Ascending aorta (tissue), 2 donors: ENCODE measurements around the gene EMILIN2. TPM values are rescaled to one million over a fixed set of nuclear protein-coding genes. Genes with fewer than 3 reads are reported as not detected.

Experiments
- DNase-seq, 2 donors: peaks; one replicate each; pipeline ENCODE4 v3.0.0-alpha.2; 2019; ENCODE audit warnings: low spot score in 2 of 2
- H3K27ac ChIP-seq, 2 donors: fragments of 200-600 bp; sonication (generic); one replicate each; pipeline ENCODE4 v1.5.1; 2016 to 2017; ENCODE audit warnings: mild to moderate bottlenecking in 1 of 2
- H3K27me3 ChIP-seq: fragments of 200-600 bp; sonication (generic); one replicate; pipeline ENCODE4 v1.5.1; 2017
- H3K36me3 ChIP-seq, 2 donors: fragments of 200-600 bp; sonication (generic); one replicate each; pipeline ENCODE4 v1.5.1; 2016
- H3K4me1 ChIP-seq, 2 donors: fragments of 200-600 bp; sonication (generic); one replicate each; pipeline ENCODE4 v1.5.1; 2016 to 2017; ENCODE audit warnings: mild to moderate bottlenecking in 1 of 2
- H3K4me3 ChIP-seq, 2 donors: fragments of 200-600 bp; sonication (generic); one replicate each; pipeline ENCODE4 v1.5.1; 2016 to 2017; ENCODE audit warnings: mild to moderate bottlenecking in 1 of 2
- H3K9me3 ChIP-seq, 2 donors: fragments of 200-600 bp; sonication (generic); one replicate each; pipeline ENCODE4 v1.5.1; 2016
- intact Hi-C: fragments of 100-400 bp; cut with DNase I; formaldehyde crosslinking; loops from one replicate; pipeline ENCODE4 v1.15.1; 2023
- total RNA-seq: library from RNA; depleted of rRNA; stranded (reverse); fragments of >200 nt; gene quantifications from one replicate; pipeline ENCODE4 v1.1.0, GENCODE V29; 2016
- TF ChIP-seq, protein P1 (sequence below), 3 experiments: fragments of 200-600 bp in 2 of 3; fragments of 450-650 bp in 1 of 3; sonication (generic) in 2 of 3; IDR thresholded peaks; one replicate each; pipeline ENCODE4 v1.5.1; 2016 to 2019; ENCODE audit warnings: antibody characterized with exemption in 3 of 3, mild to moderate bottlenecking in 1 of 3, moderate library complexity in 1 of 3

EMILIN2 gene
- total RNA-seq, 1 donor from 2014 or later: 22.4 TPM

DNA sequence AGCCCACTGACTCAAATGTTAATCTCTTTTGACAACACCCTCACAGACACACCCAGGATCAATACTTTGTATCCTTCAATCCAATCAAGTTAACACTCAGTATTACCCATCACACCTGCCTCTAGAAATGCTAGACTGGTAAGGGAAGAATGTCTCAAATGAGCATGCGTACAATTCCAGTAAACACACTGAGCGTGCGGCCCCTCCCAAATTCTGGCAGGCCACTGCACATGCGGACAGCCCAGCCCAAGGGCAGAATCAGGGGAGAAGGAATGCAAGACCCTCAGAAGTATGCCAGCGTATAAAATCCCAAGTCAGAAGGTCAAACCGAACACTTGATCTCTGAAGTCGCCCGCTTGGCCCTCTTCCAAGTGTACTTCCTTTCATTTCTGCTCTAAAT is 7.6 kb upstream of the EMILIN2 start:
- no peaks in the 10 kb centered on the region for H3K36me3 ChIP-seq
- intact Hi-C loops: no loop called here
- DNase-seq: no peak
- no peaks in the 10 kb centered on the region for H3K9me3 ChIP-seq
- no peak overlapping the region for H3K4me3 ChIP-seq
- no peaks in the 10 kb centered on the region for H3K4me1 ChIP-seq
- TF ChIP-seq, protein P1, sequence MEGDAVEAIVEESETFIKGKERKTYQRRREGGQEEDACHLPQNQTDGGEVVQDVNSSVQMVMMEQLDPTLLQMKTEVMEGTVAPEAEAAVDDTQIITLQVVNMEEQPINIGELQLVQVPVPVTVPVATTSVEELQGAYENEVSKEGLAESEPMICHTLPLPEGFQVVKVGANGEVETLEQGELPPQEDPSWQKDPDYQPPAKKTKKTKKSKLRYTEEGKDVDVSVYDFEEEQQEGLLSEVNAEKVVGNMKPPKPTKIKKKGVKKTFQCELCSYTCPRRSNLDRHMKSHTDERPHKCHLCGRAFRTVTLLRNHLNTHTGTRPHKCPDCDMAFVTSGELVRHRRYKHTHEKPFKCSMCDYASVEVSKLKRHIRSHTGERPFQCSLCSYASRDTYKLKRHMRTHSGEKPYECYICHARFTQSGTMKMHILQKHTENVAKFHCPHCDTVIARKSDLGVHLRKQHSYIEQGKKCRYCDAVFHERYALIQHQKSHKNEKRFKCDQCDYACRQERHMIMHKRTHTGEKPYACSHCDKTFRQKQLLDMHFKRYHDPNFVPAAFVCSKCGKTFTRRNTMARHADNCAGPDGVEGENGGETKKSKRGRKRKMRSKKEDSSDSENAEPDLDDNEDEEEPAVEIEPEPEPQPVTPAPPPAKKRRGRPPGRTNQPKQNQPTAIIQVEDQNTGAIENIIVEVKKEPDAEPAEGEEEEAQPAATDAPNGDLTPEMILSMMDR (IDR thresholded peaks at IDR 0.05): no peak
- no peak overlapping the region for H3K27ac ChIP-seq
- H3K27me3 ChIP-seq: no peaks in the 10 kb centered on the region

DNA sequence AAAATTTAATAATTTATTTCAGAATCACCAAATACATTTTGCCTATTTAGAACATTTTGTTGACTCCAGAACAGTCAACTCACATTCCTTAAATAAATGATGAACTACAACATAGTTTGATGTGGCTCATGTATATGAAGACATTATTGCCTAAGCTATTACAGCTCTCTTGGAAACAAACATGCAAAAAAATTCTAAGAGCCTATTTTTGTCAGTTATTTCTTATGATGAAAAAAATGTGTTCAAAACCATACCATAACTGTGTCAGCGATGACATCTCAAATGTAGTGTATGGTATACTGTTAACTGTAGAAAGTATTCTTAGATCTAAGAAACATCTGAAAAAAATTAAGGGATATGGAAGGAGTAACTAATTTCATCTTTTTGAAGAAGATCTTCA is 6.3 kb upstream of the EMILIN2 start:
- intact Hi-C loops: no loop called here
- DNase-seq: no peak
- Histone ChIP-seq H3K27me3 (no peaks in the 10 kb centered on the region), H3K36me3 (no peaks in the 10 kb centered on the region), H3K4me3 (no peak overlapping the region), H3K9me3 (no peaks in the 10 kb centered on the region), H3K4me1 (no peaks in the 10 kb centered on the region), H3K27ac (no peak overlapping the region)
- TF ChIP-seq, protein P1 (IDR thresholded peaks at IDR 0.05): no peak

DNA sequence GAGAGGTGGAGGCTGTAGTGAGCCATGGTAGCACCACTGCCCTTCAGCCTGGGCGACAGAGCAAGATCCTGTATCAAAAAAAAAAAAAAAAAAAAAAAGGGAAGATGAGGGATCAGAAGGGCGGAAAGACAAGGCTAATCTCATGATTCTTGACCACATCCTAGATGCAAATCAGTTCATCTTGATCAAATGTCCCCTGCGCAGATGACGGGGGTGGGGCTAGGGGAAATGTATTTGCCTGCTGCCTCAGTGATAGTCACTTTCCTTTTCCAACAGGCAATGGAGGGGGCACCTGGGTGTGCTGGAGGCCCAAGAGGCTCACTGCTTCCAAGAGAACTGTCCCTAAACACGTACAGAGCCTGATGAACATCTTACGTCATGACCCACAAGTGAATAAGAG is 3.7 kb upstream of the EMILIN2 start:
- H3K36me3 ChIP-seq: no peaks in the 10 kb centered on the region
- H3K27ac ChIP-seq: no peak overlapping the region
- no peak overlapping the region for H3K4me3 ChIP-seq
- H3K27me3 ChIP-seq: no peaks in the 10 kb centered on the region
- H3K9me3 ChIP-seq: no peaks in the 10 kb centered on the region
- TF ChIP-seq, protein P1 (IDR thresholded peaks at IDR 0.05): no peak
- no peak for DNase-seq
- intact Hi-C loops: no loop called here
- peaks cover 4 to 5% of the 10 kb centered on the region in 2 donors for H3K4me1 ChIP-seq

DNA sequence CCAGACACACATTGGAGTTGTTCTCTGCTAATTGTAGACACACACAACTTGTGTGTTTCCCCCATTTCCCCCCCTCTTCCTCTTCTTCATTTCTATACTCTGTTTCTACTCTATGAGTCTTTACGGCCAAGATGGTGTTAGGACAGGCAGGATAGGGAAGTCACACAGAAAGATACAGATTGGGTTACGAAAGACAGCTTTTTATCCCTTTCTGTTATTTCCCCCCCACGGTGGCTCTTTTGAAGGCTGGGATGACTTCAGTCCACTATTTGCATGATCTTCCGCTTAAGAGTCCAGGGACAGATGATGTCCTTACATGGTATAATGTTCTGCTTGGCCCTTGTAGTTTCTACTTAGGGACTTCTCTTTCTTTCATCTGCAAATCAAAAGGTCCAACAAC is 1.6 kb upstream of the EMILIN2 start:
- H3K4me3 ChIP-seq: no peak overlapping the region
- intact Hi-C loops: no loop called here
- no peak for DNase-seq

DNA sequence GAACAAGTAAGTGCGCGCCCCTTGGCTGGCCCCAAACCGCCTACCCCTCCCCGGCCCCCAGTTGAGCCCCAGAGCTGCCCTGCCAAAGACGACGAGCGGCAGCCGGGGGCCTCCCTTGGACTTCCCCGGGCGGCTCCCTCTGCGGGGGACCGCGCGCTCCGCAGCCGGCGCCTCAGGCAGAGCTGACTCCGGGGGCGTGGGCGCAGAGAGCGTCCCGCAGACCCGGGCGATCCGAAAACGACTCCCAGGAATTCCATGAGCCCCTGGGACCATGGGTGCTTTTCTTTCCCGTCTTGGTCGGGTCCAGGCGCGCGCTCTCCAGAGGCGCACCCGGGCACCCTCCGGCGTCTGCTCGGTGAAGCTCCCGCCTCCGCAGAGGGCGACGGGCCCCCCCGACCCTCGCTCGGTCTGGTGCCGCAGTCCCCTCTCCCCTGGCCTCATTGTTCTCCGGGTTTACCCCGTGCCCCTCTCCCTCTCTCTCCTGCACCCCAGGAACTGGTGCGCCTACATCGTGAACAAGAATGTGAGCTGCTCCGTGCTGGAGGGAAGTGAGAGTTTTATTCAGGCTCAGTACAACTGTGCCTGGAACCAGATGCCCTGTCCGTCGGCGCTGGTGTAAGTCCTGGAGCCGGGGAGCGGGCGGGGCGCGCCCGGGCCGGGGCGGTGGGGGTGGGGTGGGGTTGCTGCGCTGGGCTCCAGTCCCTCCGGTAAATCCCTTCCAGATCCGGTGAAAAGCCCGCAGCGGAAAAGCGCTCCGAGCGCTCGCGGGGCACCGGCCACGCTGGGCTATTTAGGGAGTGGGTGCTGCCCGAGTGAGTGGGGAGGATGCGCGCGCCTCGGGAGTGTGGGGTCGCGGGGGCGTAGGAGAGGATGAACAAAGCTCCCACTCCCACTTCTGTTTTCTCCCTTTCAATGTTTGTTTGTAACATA is 776 bp downstream of the EMILIN2 start:
- Histone ChIP-seq H3K27me3 (no peaks in the 10 kb centered on the region), H3K4me1 (peaks cover 4 to 7% of the 10 kb centered on the region in 2 donors), H3K9me3 (no peaks in the 10 kb centered on the region), H3K36me3 (no peaks in the 10 kb centered on the region), H3K27ac (peak overlapping the region; percentile 79 to 86), H3K4me3 (peak overlapping the region; percentile 72 to 77)
- TF ChIP-seq, protein P1 (IDR thresholded peaks at IDR 0.05): peak in 1 of 3 experiments; percentile 11
- peak in 1 of 2 donors; percentile 73 for DNase-seq
- intact Hi-C loops: loop anchor here (2.0 kb wide), 2 partner anchors 33 to 55 kb away; no protein-coding TSS in a partner anchor

More for the DNA sequence above, 1.6 kb upstream of the EMILIN2 start:
- Histone ChIP-seq H3K27ac (peak overlapping the region; percentile 79 to 86), H3K27me3 (no peaks in the 10 kb centered on the region), H3K4me1 (peaks cover 4 to 7% of the 10 kb centered on the region in 2 donors), H3K36me3 (no peaks in the 10 kb centered on the region), H3K9me3 (no peaks in the 10 kb centered on the region)
- TF ChIP-seq, protein P1 (IDR thresholded peaks at IDR 0.05): no peak
